IMR-90 (cell line): ENCODE data around the gene LARP4B. TPM values are rescaled to one million over a fixed set of nuclear protein-coding genes. Genes with fewer than 3 reads are reported as not detected.

ENCODE experiments used
- ATAC-seq: fragments of 200-7000 bp; cut with Tn5 transposase; 2 replicates; pipeline ENCODE4 v1.9.1; 2020; ENCODE audit warnings: low read depth, mild to moderate bottlenecking, moderate library complexity
- BruUV-seq: library from RNA; stranded (reverse); fragments of 400-500 nt; replicated peaks from 2 replicates; lab custom pipeline; 2021; lab: Mats Ljungman, UMichigan
- CTCF ChIA-PET: fragments of 300-600 bp; formaldehyde crosslinking; extraction: SDS; loops from one replicate; lab custom pipeline; 2021; ENCODE audit warnings: antibody characterized with exemption; lab: Yijun Ruan, JAX
- POLR2A ChIA-PET: fragments of 300-600 bp; sonication (Branson Sonifier 250); formaldehyde crosslinking; loops from one replicate; lab custom pipeline; 2022; ENCODE audit warnings: antibody characterized with exemption; ENCODE audit not compliant: unreplicated experiment; lab: Charles Lee
- DNase-seq: peaks from one replicate; pipeline ENCODE4 v3.0.0; 2013
- H2AFZ ChIP-seq: replicated peaks from 2 replicates; pipeline ENCODE3; 2013; ENCODE audit warnings: low read length, mild to moderate bottlenecking; ENCODE audit not compliant: poor library complexity
- H2AK5ac ChIP-seq: 2 replicates; pipeline ENCODE4 v1.6.1; 2013; ENCODE audit warnings: low read depth, low read length, inconsistent platforms
- H2AK9ac ChIP-seq: replicated peaks from 2 replicates; pipeline ENCODE3; 2013; ENCODE audit warnings: mild to moderate bottlenecking, low read depth, low read length, moderate library complexity; ENCODE audit not compliant: poor library complexity
- H2BK120ac ChIP-seq: 2 replicates; pipeline ENCODE4 v1.6.1; 2013; ENCODE audit warnings: low read depth, low read length, inconsistent platforms
- H2BK15ac ChIP-seq: 3 replicates; pipeline ENCODE4 v1.6.1; 2013; ENCODE audit warnings: low read depth, low read length, inconsistent platforms
- H2BK20ac ChIP-seq: 2 replicates; pipeline ENCODE4 v1.6.1; 2013; ENCODE audit warnings: low read depth, mild to moderate bottlenecking, inconsistent platforms, low read length, moderate library complexity
- H2BK5ac ChIP-seq: 2 replicates; pipeline ENCODE4 v1.6.1; 2013; ENCODE audit warnings: mild to moderate bottlenecking, low read depth, low read length, inconsistent platforms; ENCODE audit not compliant: poor library complexity, severe bottlenecking
- H3K14ac ChIP-seq: replicated peaks from 2 replicates; pipeline ENCODE4 v1.6.1; 2013; ENCODE audit warnings: low read depth, low read length, inconsistent platforms
- H3K18ac ChIP-seq: 2 replicates; pipeline ENCODE4 v1.6.1; 2013; ENCODE audit warnings: low read depth, low read length, control low read depth
- H3K23ac ChIP-seq: 2 replicates; pipeline ENCODE4 v1.6.1; 2013; ENCODE audit warnings: low read depth, low read length, inconsistent platforms
- H3K27ac ChIP-seq: 2 replicates; pipeline ENCODE4 v1.5.1; 2013; ENCODE audit warnings: mild to moderate bottlenecking, control low read depth, low read length; ENCODE audit not compliant: insufficient read depth
- H3K27me3 ChIP-seq: 2 replicates; pipeline ENCODE4 v1.6.1; 2013; ENCODE audit warnings: low read length; ENCODE audit not compliant: control insufficient read depth, insufficient read depth
- H3K36me3 ChIP-seq: 2 replicates; pipeline ENCODE4 v1.6.1; 2013; ENCODE audit warnings: low read length, mixed read lengths; ENCODE audit not compliant: control insufficient read depth, insufficient read depth
- H3K4ac ChIP-seq: 2 replicates; pipeline ENCODE4 v1.6.1; 2013; ENCODE audit warnings: low read depth, low read length, inconsistent platforms
- H3K4me1 ChIP-seq: 2 replicates; pipeline ENCODE4 v1.6.1; 2013; ENCODE audit warnings: low read length, mixed read lengths; ENCODE audit not compliant: control insufficient read depth, insufficient read depth
- H3K4me2 ChIP-seq: 2 replicates; pipeline ENCODE4 v1.6.1; 2013; ENCODE audit warnings: low read depth, mild to moderate bottlenecking, control low read depth, low read length, moderate library complexity
- H3K4me3 ChIP-seq: 2 replicates; pipeline ENCODE4 v1.5.1; 2013; ENCODE audit warnings: low read depth, mild to moderate bottlenecking, control low read depth, low read length, moderate library complexity; ENCODE audit not compliant: insufficient read depth
- H3K56ac ChIP-seq: 2 replicates; pipeline ENCODE4 v1.6.1; 2013; ENCODE audit warnings: low read length, inconsistent platforms; ENCODE audit not compliant: insufficient read depth; ENCODE audit errors: extremely low read depth
- H3K79me1 ChIP-seq, 2 experiments: 2 replicates each; pipeline ENCODE4 v1.6.1; 2013; ENCODE audit warnings: low read length in 2 of 2, inconsistent platforms in 1 of 2, low read depth in 1 of 2
- H3K9ac ChIP-seq: 2 replicates; pipeline ENCODE4 v1.6.1; 2013; ENCODE audit warnings: low read depth, low read length, control low read depth
- H3K9me1 ChIP-seq: 2 replicates; pipeline ENCODE4 v1.6.1; 2013; ENCODE audit warnings: low read length, inconsistent platforms; ENCODE audit not compliant: insufficient read depth
- H3K9me3 ChIP-seq: 2 replicates; pipeline ENCODE4 v1.6.1; 2013; ENCODE audit warnings: low read length; ENCODE audit not compliant: control insufficient read depth, insufficient read depth
- H4K20me1 ChIP-seq: 2 replicates; pipeline ENCODE4 v1.6.1; 2013; ENCODE audit warnings: low read length, inconsistent platforms; ENCODE audit not compliant: insufficient read depth
- H4K5ac ChIP-seq: 2 replicates; pipeline ENCODE4 v1.6.1; 2013; ENCODE audit warnings: mild to moderate bottlenecking, low read depth, low read length, control low read depth
- H4K8ac ChIP-seq, 2 experiments: 2 replicates each; pipeline ENCODE4 v1.6.1; 2013; ENCODE audit warnings: low read depth in 2 of 2, low read length in 2 of 2, control low read depth in 1 of 2, inconsistent platforms in 1 of 2
- H4K91ac ChIP-seq: 2 replicates; pipeline ENCODE4 v1.6.1; 2013; ENCODE audit warnings: low read depth, low read length, inconsistent platforms; ENCODE audit not compliant: insufficient read depth
- BHLHE40 ChIP-seq: fragments of 150-350 bp; IDR thresholded peaks from 2 replicates; pipeline ENCODE4 v1.6.1; 2016; ENCODE audit warnings: mild to moderate bottlenecking, low read depth, low read length
- CHD1 ChIP-seq: IDR thresholded peaks from 2 replicates; pipeline ENCODE4 v1.6.1; 2012; ENCODE audit warnings: low read depth, low read length, improper control_type of control experiment
- FOS ChIP-seq: fragments of 150-350 bp; IDR thresholded peaks from 2 replicates; pipeline ENCODE4 v1.6.1; 2016; ENCODE audit warnings: low read depth, low read length
- MAFK ChIP-seq: IDR thresholded peaks from 2 replicates; pipeline ENCODE4 v1.6.1; 2012; ENCODE audit warnings: low read depth, low read length, improper control_type of control experiment
- RAD21 ChIP-seq: IDR thresholded peaks from 2 replicates; pipeline ENCODE4 v1.6.1; 2012; ENCODE audit warnings: low read length, improper control_type of control experiment
- dilution Hi-C: fragments of 300-500 bp; cut with HindIII; formaldehyde crosslinking; loops from one replicate; pipeline ENCODE4 v1.14.3; 2018; ENCODE audit warnings: low sequenced_read_pairs; ENCODE audit not compliant: unreplicated experiment
- in situ Hi-C: fragments of 300-500 bp; cut with MboI; formaldehyde crosslinking; loops from 3 replicates; pipeline ENCODE4 v1.14.3; 2019; ENCODE audit warnings: low sequenced_read_pairs, inconsistent platforms, mixed read lengths
- intact Hi-C: fragments of 100-400 bp; cut with micrococcal nuclease; formaldehyde crosslinking; loops from 2 replicates; pipeline ENCODE4 v1.10.0; 2022
- polyA plus RNA-seq, 3 experiments: library from polyadenylated mRNA; depleted of rRNA; stranded (reverse); fragments of >200 nt; gene quantifications; 2 replicates each; pipeline ENCODE4 v1.2.3, GENCODE V29; 2012; ENCODE audit warnings: low replicate concordance in 1 of 3
- total RNA-seq: library from RNA; depleted of rRNA; stranded (reverse); fragments of >200 nt; gene quantifications from 2 replicates; pipeline ENCODE4 v1.2.3, GENCODE V29; 2012
- TF ChIP-seq, protein P1 (sequence below): fragments of 150-350 bp; IDR thresholded peaks from 2 replicates; pipeline ENCODE4 v1.6.1; 2017; ENCODE audit warnings: mild to moderate bottlenecking, antibody characterized with exemption, low read length, low read depth

Gene LARP4B
- total and polyA plus RNA-seq, 2 of the 4 experiments (the other 2 are of a cell fraction): 24.3 to 25.5 TPM

DNA sequence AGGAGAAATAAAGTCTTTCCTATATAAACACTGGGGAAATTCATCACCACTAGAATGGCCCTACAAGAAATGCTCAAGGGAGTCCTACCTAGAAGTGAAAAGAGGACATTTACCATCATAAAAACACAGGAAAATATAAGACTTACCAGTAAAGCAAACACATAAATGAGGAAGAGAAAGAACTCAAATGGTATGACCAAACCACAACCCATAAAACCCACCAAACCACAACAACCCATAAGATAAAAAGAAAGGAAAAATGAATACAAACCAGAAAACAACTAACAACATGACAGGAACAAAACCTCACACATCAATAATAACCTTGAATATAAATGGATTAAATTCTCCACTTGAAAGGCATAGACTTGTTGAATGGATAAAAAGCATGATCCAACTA lies 170.1 kb downstream of the LARP4B start:
- no TSS peak for BruUV-seq

More for the DNA sequence above, 170.1 kb downstream of the LARP4B start:
- DNase-seq: no peak
- no peaks in the 10 kb centered on the region for H4K20me1 ChIP-seq
- H2BK120ac ChIP-seq: no peak overlapping the region
- no peak for ATAC-seq
- no peak overlapping the region for H4K8ac ChIP-seq
- no peak overlapping the region for H4K91ac ChIP-seq
- no peak overlapping the region for H3K4me3 ChIP-seq
- no peak overlapping the region for H3K23ac ChIP-seq
- in situ Hi-C loops: no loop called here
- H3K27me3 ChIP-seq: peaks cover 4% of the 10 kb centered on the region
- H2AK9ac ChIP-seq: no peak overlapping the region
- no peaks in the 10 kb centered on the region for H3K36me3 ChIP-seq
- H3K9ac ChIP-seq: no peak overlapping the region
- H3K4me2 ChIP-seq: no peak overlapping the region
- H2BK15ac ChIP-seq: no peak overlapping the region
- no peak overlapping the region for H3K14ac ChIP-seq
- no peak overlapping the region for H2BK20ac ChIP-seq
- no peak overlapping the region for H4K5ac ChIP-seq
- TF ChIP-seq, protein P1, sequence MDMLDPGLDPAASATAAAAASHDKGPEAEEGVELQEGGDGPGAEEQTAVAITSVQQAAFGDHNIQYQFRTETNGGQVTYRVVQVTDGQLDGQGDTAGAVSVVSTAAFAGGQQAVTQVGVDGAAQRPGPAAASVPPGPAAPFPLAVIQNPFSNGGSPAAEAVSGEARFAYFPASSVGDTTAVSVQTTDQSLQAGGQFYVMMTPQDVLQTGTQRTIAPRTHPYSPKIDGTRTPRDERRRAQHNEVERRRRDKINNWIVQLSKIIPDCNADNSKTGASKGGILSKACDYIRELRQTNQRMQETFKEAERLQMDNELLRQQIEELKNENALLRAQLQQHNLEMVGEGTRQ: no peak
- TF ChIP-seq BHLHE40: no peak
- TF ChIP-seq RAD21: no peak
- TF ChIP-seq MAFK: no peak
- TF ChIP-seq CHD1: no peak
- TF ChIP-seq FOS: no peak
- intact Hi-C loops: loop anchor here (5.0 kb wide), 1 partner anchor 54 kb away; no protein-coding TSS in a partner anchor
- H2BK5ac ChIP-seq: no peak overlapping the region
- H3K9me3 ChIP-seq: peaks cover 2% of the 10 kb centered on the region; the same call in 1 of the 2 replicates
- no peak overlapping the region for H2AK5ac ChIP-seq
- CTCF ChIA-PET: no interaction called here
- no peak overlapping the region for H2AFZ ChIP-seq
- no peak overlapping the region for H3K18ac ChIP-seq
- no peaks in the 10 kb centered on the region for H3K4me1 ChIP-seq
- no peaks in the 10 kb centered on the region for H3K79me1 ChIP-seq
- H3K56ac ChIP-seq: no peak overlapping the region
- dilution Hi-C loops: no loop called here
- H3K9me1 ChIP-seq: no peaks in the 10 kb centered on the region
- H3K27ac ChIP-seq: no peak overlapping the region
- POLR2A ChIA-PET: no interaction called here
- H3K4ac ChIP-seq: no peak overlapping the region
